CD1c-positive myeloid dendritic cell (primary cell): Measurements from ENCODE around the gene DDC.
A peak's percentile ranks its signal among the peaks of the same experiment; 100 is the strongest.

ENCODE experiments used
- DNase-seq: peaks from one replicate; pipeline ENCODE4 v3.0.0-alpha.2; 2016; ENCODE audit errors: extremely low spot score

Gene DDC

DNA sequence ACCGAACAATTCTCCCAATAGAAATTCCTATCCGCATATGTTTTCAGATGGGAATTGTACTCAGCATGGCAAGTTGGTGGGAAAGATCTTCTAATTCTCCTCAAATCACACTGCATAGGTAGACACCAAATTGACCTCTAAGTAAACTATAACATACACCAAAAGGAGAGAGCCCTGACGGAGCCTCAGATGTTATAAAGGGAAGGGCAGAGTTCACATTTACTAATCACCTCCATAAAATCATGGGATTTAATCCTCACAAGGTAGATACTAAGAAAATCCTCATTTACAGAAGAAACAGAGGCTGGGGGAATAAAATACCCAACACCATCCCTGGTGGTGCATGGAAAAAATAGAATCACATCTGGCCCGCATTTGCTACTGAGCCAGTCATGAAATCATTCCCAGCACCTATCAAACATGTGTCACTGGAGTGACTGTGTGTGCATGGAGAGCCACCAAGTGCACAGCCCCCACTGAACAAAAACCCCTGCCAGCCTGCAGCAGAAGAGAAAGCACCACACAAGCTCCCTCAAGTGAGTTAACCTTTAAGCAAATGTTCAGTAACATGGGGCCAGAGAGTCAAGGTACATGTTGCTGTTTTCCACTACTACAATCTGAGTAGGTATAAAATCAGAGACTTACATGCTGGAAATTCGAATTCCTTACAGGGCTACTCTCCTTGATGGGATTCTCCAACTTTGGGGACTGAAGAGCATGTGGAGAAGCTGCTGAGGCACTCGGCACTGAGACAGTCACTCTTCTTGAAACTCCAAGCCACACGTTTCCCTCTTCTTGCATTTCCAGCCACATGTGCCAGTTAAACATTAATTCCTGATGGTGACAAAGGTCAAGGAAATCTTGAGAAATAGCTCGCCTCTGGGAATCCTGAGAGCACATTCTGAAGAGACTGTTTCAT is at the start of gene DDC:
Gene DDC, minus strand, starts transcription at position 766 of the 919 bp plus-strand sequence. CDS start 21,320 bp downstream, outside the sequence.
- DNase-seq: no peak

DNA sequence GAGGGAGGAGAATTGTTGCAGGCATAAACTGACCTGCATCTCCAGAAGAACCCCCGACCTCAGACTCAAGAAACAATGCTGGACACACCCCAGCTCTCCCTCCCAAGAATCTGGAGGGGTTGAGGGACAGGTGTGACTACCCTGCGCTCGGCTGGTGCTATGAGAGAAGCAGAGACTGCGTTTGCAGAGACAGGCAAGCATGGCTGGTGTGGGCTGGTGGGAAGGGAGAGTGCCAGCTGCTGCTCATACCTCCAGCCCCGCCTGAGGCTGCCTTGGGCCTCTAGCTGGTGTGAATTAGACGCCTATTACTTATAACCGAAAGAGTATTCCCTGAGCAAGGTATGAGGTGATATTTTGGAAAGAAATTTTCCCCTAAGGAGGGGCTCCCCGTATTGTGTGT is 48.3 kb upstream of the DDC start:
- DNase-seq: no peak

DNA sequence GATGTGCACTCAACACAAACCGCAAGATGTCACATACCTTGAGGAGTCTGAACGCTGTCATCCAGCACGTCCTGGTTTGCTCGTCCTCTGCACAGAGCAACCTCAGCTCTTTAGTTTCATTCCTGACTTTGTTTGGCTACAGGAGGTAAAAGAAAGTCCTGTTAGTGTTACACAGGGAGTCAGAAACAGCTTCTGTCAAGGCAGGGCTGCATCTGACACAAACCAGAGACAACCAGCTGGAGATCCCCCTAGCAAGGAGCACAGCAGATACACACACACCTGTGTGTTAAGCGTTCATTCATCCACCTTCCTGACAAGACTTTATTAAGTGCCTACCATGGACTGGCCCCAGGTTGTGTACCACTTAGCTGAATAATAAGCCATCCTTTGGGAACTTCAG is 47.5 kb upstream of the DDC start:
- DNase-seq: no peak

GRCh38 chr7:50610521-50611277 is 45.5 kb upstream of the DDC start:
- DNase-seq: peak; percentile 37

- peak; percentile 22 for DNase-seq
These were observed 43.1 kb upstream of the DDC start for GRCh38 chr7:50608196-50608906.

DNA sequence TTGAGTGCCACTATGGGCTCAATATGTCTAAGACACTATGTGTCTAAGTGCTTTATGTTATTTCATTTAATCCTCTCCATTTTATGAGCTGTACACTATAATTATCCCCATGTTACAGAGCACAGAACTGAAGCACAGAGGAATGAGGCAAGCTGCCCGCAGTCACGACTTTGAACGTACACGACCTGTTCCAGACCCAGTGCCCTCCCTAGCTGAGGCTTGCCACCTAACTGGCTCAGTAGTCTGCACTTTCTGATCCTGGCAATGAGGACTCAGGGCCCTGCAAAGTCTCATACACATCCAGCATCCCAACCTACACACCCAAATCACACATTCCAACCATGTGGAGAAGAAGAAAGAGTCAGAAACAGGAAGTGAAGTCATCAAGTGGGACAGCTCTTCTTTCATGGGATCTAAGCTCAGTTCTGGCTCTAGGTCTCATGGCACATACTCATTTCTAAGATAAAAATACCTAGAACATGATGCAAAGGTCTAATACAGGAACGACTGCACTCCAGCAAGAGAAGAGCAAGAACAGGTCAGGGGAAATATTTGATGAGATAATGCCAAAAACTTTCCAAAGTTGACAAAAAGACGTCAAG is 42.4 kb upstream of the DDC start:
- DNase-seq: no peak

- no peak for DNase-seq
These were observed 39.9 kb upstream of the DDC start for GRCh38 chr7:50605059-50605458.

DNA sequence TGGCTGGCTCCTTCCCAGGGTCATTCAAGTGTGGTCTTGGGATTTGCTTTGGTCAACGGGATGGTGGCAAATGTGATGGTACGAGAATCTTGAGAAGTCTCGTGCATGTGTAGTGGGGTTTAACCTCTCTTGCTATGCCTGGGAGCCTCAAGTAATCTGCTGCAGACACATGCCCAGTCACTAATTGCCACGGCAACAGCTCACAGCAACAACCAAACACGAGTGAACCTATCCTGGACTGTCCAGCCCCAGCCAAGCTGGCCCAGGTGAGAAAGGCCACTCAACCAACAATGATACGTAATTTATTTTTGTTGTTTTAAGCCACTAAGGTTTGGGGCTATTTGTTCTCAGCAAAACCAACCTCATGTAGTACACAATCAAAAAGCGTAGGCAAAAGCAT is 38.1 kb upstream of the DDC start:
- DNase-seq: no peak

GRCh38 chr7:50599385-50599784 is 34.2 kb upstream of the DDC start:
- no peak for DNase-seq

DNA sequence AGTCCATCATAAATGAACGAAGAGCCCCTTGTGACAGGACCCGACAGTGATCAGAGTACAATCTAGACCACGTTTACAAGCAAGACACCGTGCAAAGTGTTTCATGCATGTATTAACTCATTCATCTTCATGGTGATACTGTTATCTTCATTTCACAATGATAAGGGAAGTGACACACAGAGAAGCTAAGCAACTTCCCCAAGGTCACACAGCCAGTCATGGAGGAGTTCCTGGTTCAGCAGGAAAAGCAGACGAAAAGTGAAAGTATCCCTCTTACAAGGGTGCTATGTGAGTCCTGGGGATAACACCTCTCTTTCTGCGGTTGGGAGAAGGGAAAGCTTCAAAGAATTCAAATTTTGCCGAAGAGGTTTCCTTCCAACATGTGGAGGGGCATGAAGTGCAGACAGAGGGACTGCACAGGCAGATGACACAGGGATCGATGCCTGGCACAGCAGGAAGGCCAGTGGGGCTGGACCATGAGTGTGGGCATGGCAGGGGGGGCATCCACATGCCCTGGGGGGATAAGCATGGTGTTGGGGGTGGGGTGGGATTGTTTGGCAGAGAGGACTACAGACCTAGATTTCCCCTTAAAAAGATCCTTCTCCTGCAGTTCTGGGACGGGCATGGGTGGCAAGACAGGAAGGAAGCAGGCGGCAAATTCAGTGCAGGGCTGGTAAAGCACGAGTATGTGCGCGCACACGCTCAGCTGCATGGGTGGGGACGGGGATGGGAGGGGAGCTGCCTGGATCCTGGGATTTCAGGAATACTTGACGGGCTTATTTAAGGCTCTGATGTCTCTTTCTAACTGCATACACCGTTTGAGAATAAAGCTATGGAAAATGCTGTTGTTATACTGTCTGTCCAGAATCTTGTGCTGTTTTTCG is 33.5 kb upstream of the DDC start:
- peak; percentile 12 for DNase-seq

GRCh38 chr7:50596484-50596883 is 31.3 kb upstream of the DDC start:
- no peak for DNase-seq

GRCh38 chr7:50595491-50596102 is 30.4 kb upstream of the DDC start:
- DNase-seq: no peak

GRCh38 chr7:50594734-50595485 is 29.7 kb upstream of the DDC start:
- DNase-seq: no peak

GRCh38 chr7:50594136-50594535 is 28.9 kb upstream of the DDC start:
- DNase-seq: no peak

GRCh38 chr7:50592940-50593339 is 27.7 kb upstream of the DDC start:
- no peak for DNase-seq

DNA sequence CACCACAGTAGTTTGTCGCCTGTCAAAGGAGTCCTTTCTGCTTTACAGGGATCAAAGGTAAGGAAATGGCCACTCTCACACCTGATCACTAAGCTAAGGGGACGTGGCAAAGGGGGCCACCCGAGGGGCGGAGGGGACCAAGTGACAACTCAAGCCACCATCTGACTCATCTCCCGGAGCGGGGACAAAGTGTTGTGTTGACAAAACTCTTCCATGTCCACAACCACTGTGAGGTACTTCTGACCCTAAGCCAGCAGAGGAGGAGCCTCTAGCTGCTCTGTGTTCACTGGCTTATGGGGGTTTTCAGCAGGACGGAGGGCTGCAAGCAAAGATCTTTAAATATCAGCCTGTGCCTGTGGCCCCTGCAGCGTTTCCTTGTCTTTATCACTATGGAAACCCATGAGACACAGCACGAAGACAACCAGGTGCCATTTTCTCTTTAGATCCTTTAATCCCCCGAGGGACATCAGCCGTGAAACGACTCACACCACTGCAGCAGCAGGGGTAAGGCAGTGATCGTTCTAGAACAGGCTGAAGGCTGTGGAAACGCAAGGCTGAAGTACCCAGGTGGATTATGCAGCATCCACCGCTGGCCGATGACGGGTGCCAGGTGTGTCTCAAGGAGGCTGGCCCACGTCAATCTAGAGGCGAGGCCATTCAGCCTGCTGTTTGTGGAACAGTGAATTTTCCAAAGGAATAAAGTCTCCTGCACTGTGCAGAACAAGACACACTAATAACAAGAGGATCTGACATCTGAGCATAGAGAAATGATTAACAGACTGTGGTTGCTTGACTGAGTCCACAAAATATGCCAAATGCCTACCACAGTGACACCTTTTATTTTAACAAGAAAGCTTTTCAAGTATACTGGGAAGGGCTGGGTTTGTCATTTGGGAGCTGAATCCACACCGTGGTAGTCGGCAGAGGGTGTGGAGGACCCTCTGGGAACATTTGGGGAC is 26.6 kb upstream of the DDC start:
- DNase-seq: no peak

- no peak for DNase-seq
These were observed 25.9 kb upstream of the DDC start for GRCh38 chr7:50591098-50591479.

DNA sequence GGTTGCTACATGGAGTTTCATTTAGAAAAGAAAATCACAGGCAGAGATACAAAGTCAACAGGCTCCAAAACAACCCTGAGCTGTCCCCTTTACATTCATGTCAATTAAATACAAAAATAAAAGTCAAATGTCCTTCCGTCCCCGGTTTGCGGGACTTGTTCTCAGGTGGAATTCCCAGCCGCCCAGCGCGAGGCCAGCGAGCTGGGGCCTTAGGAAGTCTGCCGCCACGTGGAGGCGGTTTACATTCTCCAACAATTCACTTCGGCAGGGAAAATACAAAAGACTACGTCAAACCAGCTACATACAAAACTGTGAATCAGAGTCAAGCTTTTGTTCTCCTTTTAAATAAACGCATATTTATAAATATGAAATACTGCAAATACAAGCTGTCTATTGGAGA is 25.3 kb upstream of the DDC start:
- DNase-seq: no peak

DNA sequence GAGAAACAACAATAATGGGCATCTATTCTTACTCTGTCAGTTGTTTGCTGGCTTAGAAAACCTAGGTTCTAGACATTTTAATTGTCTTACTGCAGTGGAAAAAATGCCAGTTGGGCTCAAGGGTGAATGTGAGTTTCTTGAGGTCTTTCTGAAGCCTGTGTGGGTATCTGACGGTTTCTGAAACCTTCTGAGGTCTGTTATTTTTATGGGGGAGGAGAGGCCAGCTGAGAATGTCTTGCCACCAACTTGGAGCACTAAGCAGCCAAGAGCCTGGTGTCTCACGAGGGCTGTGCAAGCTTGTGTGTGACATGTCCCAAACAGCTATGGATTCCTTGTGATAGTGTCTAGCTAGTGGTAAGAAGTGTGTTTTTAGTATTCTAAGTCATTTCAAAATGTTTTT is 24.2 kb upstream of the DDC start:
- DNase-seq: no peak
